Mesothelial cell of epicardium (in vitro differentiated cells): Measurements from ENCODE around the gene KRTAP5-5. TPM values are rescaled to one million over a fixed set of nuclear protein-coding genes. Genes with fewer than 3 reads are reported as not detected.
"Not testable (repeated sequence)": the region's sequence is repeated elsewhere in the genome, so short reads cannot be mapped to it uniquely, and the experiment has no call there.

ENCODE experiments used
- DNase-seq, 2 experiments: peaks; one replicate each; pipeline ENCODE4 v3.0.0; 2021; ENCODE audit warnings: low spot score in 2 of 2; ENCODE audit not compliant: unreplicated experiment in 2 of 2
- H3K27ac Mint-ChIP-seq: 2 replicates; pipeline ENCODE4 v1.8.0; 2021; ENCODE audit warnings: mixed read lengths
- H3K27me3 Mint-ChIP-seq: 2 replicates; pipeline ENCODE4 v1.8.0; 2021; ENCODE audit warnings: low read depth, mixed read lengths
- H3K36me3 Mint-ChIP-seq: 2 replicates; pipeline ENCODE4 v1.8.0; 2021; ENCODE audit warnings: mixed read lengths
- H3K4me1 Mint-ChIP-seq: 2 replicates; pipeline ENCODE4 v1.8.0; 2021; ENCODE audit warnings: mixed read lengths
- H3K4me3 Mint-ChIP-seq: 2 replicates; pipeline ENCODE4 v1.8.0; 2021; ENCODE audit warnings: mild to moderate bottlenecking, moderate library complexity, mixed read lengths
- H3K9me3 Mint-ChIP-seq: 2 replicates; pipeline ENCODE4 v1.8.0; 2021; ENCODE audit warnings: mixed read lengths
- total RNA-seq: library from RNA; stranded (reverse); gene quantifications from 3 replicates; pipeline ENCODE4 v1.2.1, GENCODE V29; 2021
- TF ChIP-seq, protein P1 (sequence below): fragments of 200-600 bp; sonication (generic); IDR thresholded peaks from one replicate; pipeline ENCODE4 v1.5.0; 2021; ENCODE audit warnings: antibody characterized with exemption; ENCODE audit not compliant: unreplicated experiment

KRTAP5-5 gene
- total RNA-seq, 1 donor from 2014 or later: not detected

DNA sequence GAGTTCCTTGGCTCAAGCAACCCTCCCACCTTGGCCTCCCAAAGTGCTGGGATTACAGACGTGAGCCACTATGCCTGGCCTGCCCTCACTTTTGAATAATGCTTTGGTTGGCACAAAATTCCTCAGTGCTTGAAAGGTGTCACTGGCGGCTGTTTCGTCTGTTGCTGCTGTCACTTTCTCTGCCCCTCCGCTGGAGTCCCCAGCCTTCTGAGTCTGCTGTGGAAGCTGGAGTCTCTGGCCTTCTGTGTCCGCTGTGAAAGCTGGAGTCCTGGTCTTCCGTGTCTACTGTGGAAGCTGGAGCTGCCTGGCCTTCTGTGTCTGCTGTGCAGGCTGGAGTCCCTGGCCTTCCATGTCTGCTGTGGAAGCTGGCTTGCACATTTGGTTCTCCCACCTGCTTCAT, 39.6 kb upstream of the KRTAP5-5 start:
- H3K9me3 Mint-ChIP-seq: no peaks in the 10 kb centered on the region
- H3K27me3 Mint-ChIP-seq: peaks cover 59% of the 10 kb centered on the region
- H3K4me1 Mint-ChIP-seq: no peaks in the 10 kb centered on the region
- no peak overlapping the region for H3K27ac Mint-ChIP-seq
- no peak overlapping the region for H3K4me3 Mint-ChIP-seq
- H3K36me3 Mint-ChIP-seq: no peaks in the 10 kb centered on the region
- TF ChIP-seq, protein P1, sequence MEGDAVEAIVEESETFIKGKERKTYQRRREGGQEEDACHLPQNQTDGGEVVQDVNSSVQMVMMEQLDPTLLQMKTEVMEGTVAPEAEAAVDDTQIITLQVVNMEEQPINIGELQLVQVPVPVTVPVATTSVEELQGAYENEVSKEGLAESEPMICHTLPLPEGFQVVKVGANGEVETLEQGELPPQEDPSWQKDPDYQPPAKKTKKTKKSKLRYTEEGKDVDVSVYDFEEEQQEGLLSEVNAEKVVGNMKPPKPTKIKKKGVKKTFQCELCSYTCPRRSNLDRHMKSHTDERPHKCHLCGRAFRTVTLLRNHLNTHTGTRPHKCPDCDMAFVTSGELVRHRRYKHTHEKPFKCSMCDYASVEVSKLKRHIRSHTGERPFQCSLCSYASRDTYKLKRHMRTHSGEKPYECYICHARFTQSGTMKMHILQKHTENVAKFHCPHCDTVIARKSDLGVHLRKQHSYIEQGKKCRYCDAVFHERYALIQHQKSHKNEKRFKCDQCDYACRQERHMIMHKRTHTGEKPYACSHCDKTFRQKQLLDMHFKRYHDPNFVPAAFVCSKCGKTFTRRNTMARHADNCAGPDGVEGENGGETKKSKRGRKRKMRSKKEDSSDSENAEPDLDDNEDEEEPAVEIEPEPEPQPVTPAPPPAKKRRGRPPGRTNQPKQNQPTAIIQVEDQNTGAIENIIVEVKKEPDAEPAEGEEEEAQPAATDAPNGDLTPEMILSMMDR: no peak
- DNase-seq: no peak

DNA sequence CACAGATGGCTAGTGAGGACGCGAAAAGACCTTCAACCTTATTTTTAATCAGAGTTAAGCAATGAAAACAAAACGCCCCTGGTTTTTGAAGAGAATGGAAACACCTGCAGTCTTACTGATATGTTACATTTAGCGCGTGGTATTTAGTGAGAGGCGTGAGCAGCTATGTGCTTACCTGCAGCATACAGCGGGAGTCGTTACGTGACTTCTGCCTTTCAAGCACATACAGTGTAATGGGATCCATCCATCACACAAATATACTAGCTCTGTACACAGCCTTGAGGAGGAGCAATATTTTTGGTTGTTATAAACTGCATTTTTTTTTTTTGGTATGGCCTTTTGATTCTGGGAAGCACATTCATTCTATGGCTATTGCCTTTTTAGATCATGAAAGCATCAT, 36.9 kb upstream of the KRTAP5-5 start:
- Mint-ChIP-seq H3K4me3 (no peak overlapping the region), H3K27me3 (peaks cover 77% of the 10 kb centered on the region), H3K9me3 (no peaks in the 10 kb centered on the region), H3K36me3 (no peaks in the 10 kb centered on the region), H3K4me1 (peaks cover 1% of the 10 kb centered on the region), H3K27ac (no peak overlapping the region)
- DNase-seq: no peak
- TF ChIP-seq, protein P1: no peak

DNA sequence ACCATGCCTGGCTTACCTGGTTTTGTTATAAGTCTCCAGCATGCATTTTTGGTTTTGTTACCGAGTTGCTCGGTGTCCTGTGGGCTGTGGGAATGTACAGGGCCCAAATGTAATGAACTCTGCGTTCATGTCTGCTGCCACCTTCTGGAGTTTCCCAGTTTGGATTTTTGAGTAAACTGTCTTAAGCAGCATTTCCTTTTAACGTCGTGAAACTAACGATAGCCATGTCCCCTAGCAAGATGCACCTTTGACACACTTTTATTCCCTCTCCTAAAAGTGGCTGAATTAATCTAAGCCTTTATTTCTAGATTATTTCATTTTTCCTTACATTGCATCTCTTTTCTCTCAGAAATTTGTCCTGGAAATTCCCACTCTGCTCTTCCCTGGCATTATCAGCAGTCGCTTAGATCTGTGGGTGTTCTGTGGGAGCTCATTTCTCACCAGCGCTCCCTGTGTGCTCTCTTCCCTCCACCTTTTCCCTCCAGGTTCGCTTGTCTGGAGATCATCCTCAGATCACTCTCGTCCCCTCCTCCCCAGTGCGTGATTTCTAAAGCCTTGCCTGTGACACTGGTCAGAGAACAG, 33.5 kb upstream of the KRTAP5-5 start:
- not testable (repeated sequence) for H3K27ac Mint-ChIP-seq, DNase-seq, H3K9me3 Mint-ChIP-seq, H3K4me3 Mint-ChIP-seq, H3K36me3 Mint-ChIP-seq, H3K4me1 Mint-ChIP-seq
- peaks cover 84% of the 10 kb centered on the region for H3K27me3 Mint-ChIP-seq

DNA sequence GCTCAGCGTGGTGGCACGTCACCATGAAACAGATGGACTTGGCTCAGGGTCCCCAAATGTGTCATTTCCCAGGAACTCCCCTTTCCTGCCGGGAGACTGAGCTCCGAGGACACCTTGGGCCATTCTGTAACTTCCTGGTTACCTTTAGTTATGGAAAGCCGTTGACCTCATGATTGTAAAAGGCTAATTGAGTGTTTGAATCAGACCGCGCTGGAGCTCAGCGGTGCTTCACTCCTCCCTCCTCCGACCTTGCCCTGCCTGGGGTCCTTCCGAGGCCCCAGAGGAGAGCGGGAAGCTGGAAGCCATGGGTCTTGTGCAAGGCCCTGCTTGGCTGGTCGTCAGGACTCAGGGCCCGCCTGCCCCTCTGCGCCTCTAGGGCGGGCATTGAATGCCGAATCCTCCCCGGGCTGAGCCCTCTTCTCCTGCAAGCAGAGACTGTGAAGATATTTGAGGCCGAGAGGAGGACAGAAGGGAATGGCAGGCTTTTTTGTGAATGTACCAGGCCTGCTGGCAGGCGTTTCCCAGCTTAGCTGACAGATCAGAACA, 32.9 kb upstream of the KRTAP5-5 start:
- H3K4me3 Mint-ChIP-seq, H3K27ac Mint-ChIP-seq, H3K4me1 Mint-ChIP-seq: not testable (repeated sequence)

DNA sequence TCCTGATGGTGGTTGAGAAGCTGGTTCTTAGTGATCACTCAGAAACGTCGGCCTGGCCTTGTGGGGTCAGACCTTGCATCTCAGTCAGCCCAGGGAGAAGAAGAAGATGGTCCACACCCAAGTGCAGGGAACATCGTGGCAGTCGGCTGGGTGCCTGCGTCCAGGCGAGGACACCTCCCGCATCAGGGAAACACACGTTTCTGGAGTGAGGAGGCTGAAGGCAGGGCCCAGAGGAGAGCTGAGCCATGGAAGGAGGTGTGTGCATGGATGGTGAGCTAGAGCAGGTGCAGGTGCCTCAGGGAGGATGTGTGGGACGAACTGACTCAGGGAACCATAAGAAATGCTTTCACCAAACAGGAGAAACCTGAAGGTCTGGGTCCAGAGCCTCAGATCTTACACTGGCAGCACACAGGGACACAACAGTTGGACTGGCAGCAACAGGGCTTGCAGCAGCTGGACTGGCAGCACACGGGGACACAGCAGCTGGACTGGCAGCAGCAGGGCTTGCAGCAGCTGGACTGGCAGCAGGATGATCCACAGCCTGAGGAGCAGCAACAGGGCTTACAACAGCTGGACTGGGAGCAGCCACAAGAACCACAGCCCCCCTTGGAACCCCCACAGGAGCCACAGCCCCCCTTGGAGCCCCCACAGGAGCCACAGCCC, 32.1 kb upstream of the KRTAP5-5 start:
- H3K9me3 Mint-ChIP-seq: peaks cover 10% of the 10 kb centered on the region
- TF ChIP-seq, protein P1: no peak
- H3K4me3 Mint-ChIP-seq: no peak overlapping the region
- H3K27me3 Mint-ChIP-seq: peaks cover 85% of the 10 kb centered on the region
- H3K36me3 Mint-ChIP-seq: no peaks in the 10 kb centered on the region
- no peak for DNase-seq
- H3K27ac Mint-ChIP-seq: no peak overlapping the region
- peaks cover 1% of the 10 kb centered on the region for H3K4me1 Mint-ChIP-seq

More for the DNA sequence above, 32.9 kb upstream of the KRTAP5-5 start:
- peaks cover 85% of the 10 kb centered on the region for H3K27me3 Mint-ChIP-seq
- H3K36me3 Mint-ChIP-seq, H3K9me3 Mint-ChIP-seq, DNase-seq: not testable (repeated sequence)

DNA sequence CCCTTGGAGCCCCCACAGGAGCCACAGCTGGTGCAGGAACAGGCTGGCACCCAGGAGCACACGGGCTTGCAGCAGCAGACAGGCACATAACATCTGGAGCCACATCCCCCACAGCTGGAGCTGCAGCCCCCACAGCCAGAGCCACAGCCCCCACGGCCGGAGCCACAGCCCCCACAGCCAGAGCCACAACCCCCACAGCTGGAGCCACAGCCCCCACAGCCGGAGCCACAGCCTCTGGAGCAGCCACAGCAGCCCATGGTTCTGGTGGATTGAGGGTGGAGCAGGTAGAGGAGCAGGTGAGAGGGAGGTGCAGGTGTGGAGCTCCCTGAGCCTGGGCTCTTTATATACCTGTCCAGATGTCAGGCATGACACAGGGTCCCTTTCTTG, 31.6 kb upstream of the KRTAP5-5 start, which contains the start of gene KRTAP5-2:
KRTAP5-2 (minus strand) TSS at position 301 of the 387 bp plus-strand sequence; CDS start at position 257, 44 bp downstream.
- Mint-ChIP-seq H3K4me3 (no peak within 1 kb of the TSS), H3K36me3 (no peaks in the 10 kb centered on the region), H3K9me3 (peaks cover 10% of the 10 kb centered on the region), H3K27me3 (peaks cover 82% of the 10 kb centered on the region), H3K27ac (no peak within 1 kb of the TSS), H3K4me1 (peaks cover 1% of the 10 kb centered on the region)
- TF ChIP-seq, protein P1: no peak
- no peak for DNase-seq

DNA sequence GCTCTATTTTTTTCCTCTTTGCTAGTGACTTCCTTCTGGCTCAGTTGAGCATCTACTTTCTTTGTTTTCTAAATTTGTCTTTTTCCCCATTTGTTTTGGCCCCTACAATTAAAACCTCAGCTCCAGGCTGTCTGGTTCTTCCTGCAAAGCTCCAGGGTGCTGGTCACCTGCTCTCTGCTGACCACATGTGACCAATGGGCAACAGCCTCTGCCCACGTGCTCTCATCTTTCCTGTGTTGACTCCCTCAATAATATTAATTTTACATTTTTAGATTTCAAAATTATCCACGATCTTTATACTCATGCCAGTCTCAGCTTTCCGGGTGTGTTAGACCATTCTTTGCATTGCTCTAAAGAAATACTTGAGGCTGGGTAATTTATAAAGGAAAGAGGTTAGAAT, 31.2 kb upstream of the KRTAP5-5 start:
- not testable (repeated sequence) for H3K4me3 Mint-ChIP-seq, H3K36me3 Mint-ChIP-seq, DNase-seq, H3K27ac Mint-ChIP-seq, H3K4me1 Mint-ChIP-seq
- peaks cover 82% of the 10 kb centered on the region for H3K27me3 Mint-ChIP-seq
- H3K9me3 Mint-ChIP-seq: peaks cover 10% of the 10 kb centered on the region
